ENCODE measurements around the gene MCIDAS. TPM values are rescaled to one million over a fixed set of nuclear protein-coding genes. Genes with fewer than 3 reads are reported as not detected.
A peak's percentile ranks its signal among the peaks of the same experiment; 100 is the strongest.

MCIDAS gene
- total and polyA plus RNA-seq, 2 of the 13 experiments (the other 11 are each of a cell fraction or from before 2014, with no cell fraction given): not detected

DNA sequence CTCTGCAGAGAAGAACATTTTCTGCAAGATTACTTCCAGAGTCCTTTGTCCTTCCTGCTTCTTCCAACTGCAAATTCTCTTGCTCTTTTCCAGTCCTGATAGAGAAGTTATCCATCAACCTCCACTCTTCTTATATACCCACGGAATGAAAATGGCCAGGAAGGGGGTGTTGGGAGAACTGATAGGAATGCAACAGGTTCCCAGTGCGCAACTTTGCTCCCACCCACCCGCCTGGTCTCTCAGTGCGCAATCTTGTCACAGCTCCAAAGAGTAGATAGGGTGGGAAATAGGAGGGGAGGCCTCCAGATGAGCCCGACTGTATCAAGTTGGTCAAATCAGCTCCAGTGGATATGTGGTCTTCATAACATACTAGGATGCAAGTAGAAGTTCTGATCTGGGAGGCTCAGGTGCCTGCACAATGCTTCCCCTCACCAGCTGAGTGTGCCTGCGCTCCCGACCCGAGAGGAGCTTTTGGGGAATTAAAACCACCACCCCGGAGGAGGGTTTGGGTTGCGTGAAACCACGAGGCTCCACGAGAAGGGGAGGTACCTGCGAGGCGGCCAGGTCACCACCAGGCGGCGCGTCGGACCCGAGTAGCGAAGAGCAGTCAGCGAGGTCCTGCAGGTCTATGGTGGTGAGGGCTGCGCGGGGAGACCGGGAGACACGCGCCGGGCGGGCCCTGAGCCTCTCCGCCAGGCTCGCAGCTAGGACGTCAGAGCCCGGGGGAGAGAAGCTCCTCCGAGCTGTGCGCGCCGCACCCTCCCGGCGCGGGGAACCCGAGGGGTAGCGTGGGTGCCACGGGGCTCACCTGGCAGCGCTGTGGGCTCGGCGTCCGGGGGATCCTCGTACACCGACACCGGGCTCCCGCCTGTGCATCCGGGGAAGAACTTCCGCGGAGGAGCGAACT lies 835 bp downstream of the MCIDAS start (continued):
- TF ChIP-seq, protein P1, sequence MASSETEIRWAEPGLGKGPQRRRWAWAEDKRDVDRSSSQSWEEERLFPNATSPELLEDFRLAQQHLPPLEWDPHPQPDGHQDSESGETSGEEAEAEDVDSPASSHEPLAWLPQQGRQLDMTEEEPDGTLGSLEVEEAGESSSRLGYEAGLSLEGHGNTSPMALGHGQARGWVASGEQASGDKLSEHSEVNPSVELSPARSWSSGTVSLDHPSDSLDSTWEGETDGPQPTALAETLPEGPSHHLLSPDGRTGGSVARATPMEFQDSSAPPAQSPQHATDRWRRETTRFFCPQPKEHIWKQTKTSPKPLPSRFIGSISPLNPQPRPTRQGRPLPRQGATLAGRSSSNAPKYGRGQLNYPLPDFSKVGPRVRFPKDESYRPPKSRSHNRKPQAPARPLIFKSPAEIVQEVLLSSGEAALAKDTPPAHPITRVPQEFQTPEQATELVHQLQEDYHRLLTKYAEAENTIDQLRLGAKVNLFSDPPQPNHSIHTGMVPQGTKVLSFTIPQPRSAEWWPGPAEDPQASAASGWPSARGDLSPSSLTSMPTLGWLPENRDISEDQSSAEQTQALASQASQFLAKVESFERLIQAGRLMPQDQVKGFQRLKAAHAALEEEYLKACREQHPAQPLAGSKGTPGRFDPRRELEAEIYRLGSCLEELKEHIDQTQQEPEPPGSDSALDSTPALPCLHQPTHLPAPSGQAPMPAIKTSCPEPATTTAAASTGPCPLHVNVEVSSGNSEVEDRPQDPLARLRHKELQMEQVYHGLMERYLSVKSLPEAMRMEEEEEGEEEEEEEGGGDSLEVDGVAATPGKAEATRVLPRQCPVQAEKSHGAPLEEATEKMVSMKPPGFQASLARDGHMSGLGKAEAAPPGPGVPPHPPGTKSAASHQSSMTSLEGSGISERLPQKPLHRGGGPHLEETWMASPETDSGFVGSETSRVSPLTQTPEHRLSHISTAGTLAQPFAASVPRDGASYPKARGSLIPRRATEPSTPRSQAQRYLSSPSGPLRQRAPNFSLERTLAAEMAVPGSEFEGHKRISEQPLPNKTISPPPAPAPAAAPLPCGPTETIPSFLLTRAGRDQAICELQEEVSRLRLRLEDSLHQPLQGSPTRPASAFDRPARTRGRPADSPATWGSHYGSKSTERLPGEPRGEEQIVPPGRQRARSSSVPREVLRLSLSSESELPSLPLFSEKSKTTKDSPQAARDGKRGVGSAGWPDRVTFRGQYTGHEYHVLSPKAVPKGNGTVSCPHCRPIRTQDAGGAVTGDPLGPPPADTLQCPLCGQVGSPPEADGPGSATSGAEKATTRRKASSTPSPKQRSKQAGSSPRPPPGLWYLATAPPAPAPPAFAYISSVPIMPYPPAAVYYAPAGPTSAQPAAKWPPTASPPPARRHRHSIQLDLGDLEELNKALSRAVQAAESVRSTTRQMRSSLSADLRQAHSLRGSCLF (CRISPR knock-in tag; IDR thresholded peaks at IDR 0.05; ENCODE audit: borderline replicate concordance): no peak
- TF ChIP-seq U2AF2 (IDR thresholded peaks at IDR 0.05; ENCODE audit: low read depth, low read length): no peak
- TF ChIP-seq, protein P2, sequence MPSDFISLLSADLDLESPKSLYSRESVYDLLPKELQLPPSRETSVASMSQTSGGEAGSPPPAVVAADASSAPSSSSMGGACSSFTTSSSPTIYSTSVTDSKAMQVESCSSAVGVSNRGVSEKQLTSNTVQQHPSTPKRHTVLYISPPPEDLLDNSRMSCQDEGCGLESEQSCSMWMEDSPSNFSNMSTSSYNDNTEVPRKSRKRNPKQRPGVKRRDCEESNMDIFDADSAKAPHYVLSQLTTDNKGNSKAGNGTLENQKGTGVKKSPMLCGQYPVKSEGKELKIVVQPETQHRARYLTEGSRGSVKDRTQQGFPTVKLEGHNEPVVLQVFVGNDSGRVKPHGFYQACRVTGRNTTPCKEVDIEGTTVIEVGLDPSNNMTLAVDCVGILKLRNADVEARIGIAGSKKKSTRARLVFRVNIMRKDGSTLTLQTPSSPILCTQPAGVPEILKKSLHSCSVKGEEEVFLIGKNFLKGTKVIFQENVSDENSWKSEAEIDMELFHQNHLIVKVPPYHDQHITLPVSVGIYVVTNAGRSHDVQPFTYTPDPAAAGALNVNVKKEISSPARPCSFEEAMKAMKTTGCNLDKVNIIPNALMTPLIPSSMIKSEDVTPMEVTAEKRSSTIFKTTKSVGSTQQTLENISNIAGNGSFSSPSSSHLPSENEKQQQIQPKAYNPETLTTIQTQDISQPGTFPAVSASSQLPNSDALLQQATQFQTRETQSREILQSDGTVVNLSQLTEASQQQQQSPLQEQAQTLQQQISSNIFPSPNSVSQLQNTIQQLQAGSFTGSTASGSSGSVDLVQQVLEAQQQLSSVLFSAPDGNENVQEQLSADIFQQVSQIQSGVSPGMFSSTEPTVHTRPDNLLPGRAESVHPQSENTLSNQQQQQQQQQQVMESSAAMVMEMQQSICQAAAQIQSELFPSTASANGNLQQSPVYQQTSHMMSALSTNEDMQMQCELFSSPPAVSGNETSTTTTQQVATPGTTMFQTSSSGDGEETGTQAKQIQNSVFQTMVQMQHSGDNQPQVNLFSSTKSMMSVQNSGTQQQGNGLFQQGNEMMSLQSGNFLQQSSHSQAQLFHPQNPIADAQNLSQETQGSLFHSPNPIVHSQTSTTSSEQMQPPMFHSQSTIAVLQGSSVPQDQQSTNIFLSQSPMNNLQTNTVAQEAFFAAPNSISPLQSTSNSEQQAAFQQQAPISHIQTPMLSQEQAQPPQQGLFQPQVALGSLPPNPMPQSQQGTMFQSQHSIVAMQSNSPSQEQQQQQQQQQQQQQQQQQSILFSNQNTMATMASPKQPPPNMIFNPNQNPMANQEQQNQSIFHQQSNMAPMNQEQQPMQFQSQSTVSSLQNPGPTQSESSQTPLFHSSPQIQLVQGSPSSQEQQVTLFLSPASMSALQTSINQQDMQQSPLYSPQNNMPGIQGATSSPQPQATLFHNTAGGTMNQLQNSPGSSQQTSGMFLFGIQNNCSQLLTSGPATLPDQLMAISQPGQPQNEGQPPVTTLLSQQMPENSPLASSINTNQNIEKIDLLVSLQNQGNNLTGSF (CRISPR knock-in tag; IDR thresholded peaks at IDR 0.05): no peak
- no peak for TF ChIP-seq NKX3-1 (CRISPR knock-in tag; IDR thresholded peaks at IDR 0.05)
- TF ChIP-seq, protein P3, sequence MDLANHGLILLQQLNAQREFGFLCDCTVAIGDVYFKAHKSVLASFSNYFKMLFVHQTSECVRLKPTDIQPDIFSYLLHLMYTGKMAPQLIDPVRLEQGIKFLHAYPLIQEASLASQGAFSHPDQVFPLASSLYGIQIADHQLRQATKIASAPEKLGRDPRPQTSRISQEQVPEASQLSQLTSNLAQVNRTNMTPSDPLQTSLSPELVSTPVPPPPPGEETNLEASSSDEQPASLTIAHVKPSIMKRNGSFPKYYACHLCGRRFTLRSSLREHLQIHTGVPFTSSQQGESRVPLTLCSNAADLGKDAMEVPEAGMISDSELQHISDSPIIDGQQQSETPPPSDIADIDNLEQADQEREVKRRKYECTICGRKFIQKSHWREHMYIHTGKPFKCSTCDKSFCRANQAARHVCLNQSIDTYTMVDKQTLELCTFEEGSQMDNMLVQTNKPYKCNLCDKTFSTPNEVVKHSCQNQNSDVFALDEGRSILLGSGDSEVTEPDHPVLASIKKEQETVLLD (CRISPR knock-in tag; IDR thresholded peaks at IDR 0.05; ENCODE audit: low read depth): no peak
- TF ChIP-seq BRD4 (CRISPR knock-in tag; IDR thresholded peaks at IDR 0.05): no peak
- no peak for TF ChIP-seq HNF4A (CRISPR knock-in tag; IDR thresholded peaks at IDR 0.05)
- no peak for TF ChIP-seq NFYB (CRISPR knock-in tag; IDR thresholded peaks at IDR 0.05)
- TF ChIP-seq RFX5 (IDR thresholded peaks at IDR 0.05; ENCODE audit: low read depth, low read length): no peak
- no peak for TF ChIP-seq TAF15 (IDR thresholded peaks at IDR 0.05; ENCODE audit: low read depth, low read length, poor library complexity, severe bottlenecking)
- TF ChIP-seq ZMAT3 (CRISPR knock-in tag; conservative IDR thresholded peaks at IDR 0.05): 0 out of 2 replicates have a peak, but pooled peaks have one; percentile 84
- TF ChIP-seq EZH2 (conservative IDR thresholded peaks at IDR 0.05; ENCODE audit: low read depth, low read length): no peak; the same call in none of the 2 replicates
- no peak for TF ChIP-seq ESRRA (CRISPR knock-in tag; IDR thresholded peaks at IDR 0.05; ENCODE audit: low read depth)
- no peak for TF ChIP-seq ZSCAN29 (CRISPR knock-in tag; conservative IDR thresholded peaks at IDR 0.05)
- no peak for TF ChIP-seq ZSCAN20 (CRISPR knock-in tag; IDR thresholded peaks at IDR 0.05; ENCODE audit: borderline replicate concordance)
- no peak for TF ChIP-seq FOXK1 (CRISPR knock-in tag; IDR thresholded peaks at IDR 0.05; ENCODE audit: borderline replicate concordance, low read depth)
- TF ChIP-seq ZNF83 (CRISPR knock-in tag; IDR thresholded peaks at IDR 0.05; ENCODE audit: borderline replicate concordance): no peak
- no peak for TF ChIP-seq ZNF879 (CRISPR knock-in tag; IDR thresholded peaks at IDR 0.05)
